HepG2 (cell line): ENCODE data around the gene CAPN13. TPM values are rescaled to one million over a fixed set of nuclear protein-coding genes. Genes with fewer than 3 reads are reported as not detected.

ENCODE experiments used
- BHLHE40 ChIP-seq: IDR thresholded peaks from 2 replicates; pipeline ENCODE4 v1.6.1; 2011; ENCODE audit warnings: low read length, improper control_type of control experiment
- HNRNPL ChIP-seq: fragments of 200-400 bp; formaldehyde crosslinking; IDR thresholded peaks from 2 replicates; pipeline ENCODE4 v1.6.1; 2017; ENCODE audit warnings: mild to moderate bottlenecking, low read depth, low read length
- KDM1A ChIP-seq: IDR thresholded peaks from 2 replicates; pipeline ENCODE4 v1.6.1; 2016; ENCODE audit warnings: missing compliant biosample characterization
- NFE2L2 ChIP-seq: fragments of 150-350 bp; IDR thresholded peaks from 2 replicates; pipeline ENCODE4 v1.6.1; 2014; ENCODE audit warnings: low read length
- SRSF4 ChIP-seq: fragments of 200-400 bp; formaldehyde crosslinking; IDR thresholded peaks from one replicate; pipeline ENCODE4 v1.6.1; 2018; ENCODE audit warnings: mild to moderate bottlenecking, low read depth, low read length, moderate library complexity; ENCODE audit not compliant: poor library complexity, severe bottlenecking
- ZFAT ChIP-seq: sonication (generic); formaldehyde crosslinking; conservative IDR thresholded peaks from 2 replicates; pipeline ENCODE4 v1.8.1; 2023; ENCODE audit warnings: missing genetic modification reagents, inconsistent platforms
- ZNF317 ChIP-seq: sonication (generic); formaldehyde crosslinking; IDR thresholded peaks from 2 replicates; pipeline ENCODE4 v1.5.0; 2020; ENCODE audit warnings: mild to moderate bottlenecking, missing genetic modification reagents
- ZNF567 ChIP-seq: sonication (generic); formaldehyde crosslinking; IDR thresholded peaks from 2 replicates; pipeline ENCODE4 v1.8.1; 2023; ENCODE audit warnings: mild to moderate bottlenecking, missing genetic modification reagents, borderline replicate concordance
- polyA plus RNA-seq, 8 experiments: library from polyadenylated mRNA; depleted of rRNA in 3 of 8; stranded (reverse) in 7 of 8; unstranded in 1 of 8; fragments of >200 nt; fragmentation: Illumina TruSeq in 4 of 8; extraction: Trizol in 4 of 8; gene quantifications; 2 replicates each; pipeline versions ENCODE4 v1.2.1 to v1.2.3, GENCODE V29; 2011 to 2016; ENCODE audit warnings: low read depth in 4 of 8, missing spikeins in 1 of 8, mixed read lengths in 1 of 8; ENCODE audit not compliant: insufficient read depth in 1 of 8
- total RNA-seq, 5 experiments: library from RNA; depleted of rRNA; stranded (reverse); fragments of >200 nt; fragmentation: Illumina TruSeq; extraction: Trizol; gene quantifications; 2 replicates each; pipeline ENCODE4 v1.2.3, GENCODE V29; 2016; ENCODE audit warnings: low read depth in 1 of 5
- TF ChIP-seq, protein P1 (sequence below): sonication (generic); formaldehyde crosslinking; IDR thresholded peaks from 2 replicates; pipeline ENCODE4 v1.5.1; 2020; ENCODE audit warnings: mild to moderate bottlenecking, missing genetic modification reagents, borderline replicate concordance
- TF ChIP-seq, protein P2 (sequence below): sonication (generic); formaldehyde crosslinking; IDR thresholded peaks from 2 replicates; pipeline ENCODE4 v1.8.1; 2023; ENCODE audit warnings: missing genetic modification reagents, inconsistent platforms, borderline replicate concordance
- TF ChIP-seq, protein P3 (sequence below): sonication (generic); formaldehyde crosslinking; IDR thresholded peaks from 2 replicates; pipeline ENCODE4 v1.5.1; 2020; ENCODE audit warnings: missing genetic modification reagents, mild to moderate bottlenecking, borderline replicate concordance

Gene CAPN13
- total and polyA plus RNA-seq, 2 of the 13 experiments (the other 11 are each of a cell fraction or from before 2014, with no cell fraction given): not detected

DNA sequence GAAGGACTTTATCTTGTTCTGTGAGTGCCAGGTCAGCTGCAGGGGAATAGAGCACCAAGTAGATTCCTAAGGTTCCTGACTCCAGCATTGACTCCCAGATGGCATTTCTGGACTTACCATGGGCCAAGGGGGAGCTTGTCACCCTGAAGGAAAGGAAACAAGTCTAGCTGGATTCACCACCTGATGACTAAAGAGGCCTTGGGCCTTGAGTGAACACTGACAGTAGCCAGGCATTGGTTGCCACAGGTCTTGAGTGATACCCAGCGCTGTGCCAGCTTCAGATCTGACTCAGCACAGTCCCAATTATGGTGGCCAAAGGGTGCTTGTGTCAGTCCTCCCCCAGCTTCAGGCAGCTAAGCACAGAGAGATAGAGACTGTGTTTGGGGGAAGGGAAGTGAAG is 40.1 kb upstream of the CAPN13 start (continued):
- TF ChIP-seq SRSF4: no peak
- no peak for TF ChIP-seq HNRNPL
- TF ChIP-seq ZNF317: no peak
- TF ChIP-seq KDM1A (CRISPR knock-in tag): no peak
- no peak for TF ChIP-seq NFE2L2
- TF ChIP-seq BHLHE40: no peak
- TF ChIP-seq ZFAT: no peak
- TF ChIP-seq ZNF567 (CRISPR knock-in tag): no peak
- TF ChIP-seq, protein P1, sequence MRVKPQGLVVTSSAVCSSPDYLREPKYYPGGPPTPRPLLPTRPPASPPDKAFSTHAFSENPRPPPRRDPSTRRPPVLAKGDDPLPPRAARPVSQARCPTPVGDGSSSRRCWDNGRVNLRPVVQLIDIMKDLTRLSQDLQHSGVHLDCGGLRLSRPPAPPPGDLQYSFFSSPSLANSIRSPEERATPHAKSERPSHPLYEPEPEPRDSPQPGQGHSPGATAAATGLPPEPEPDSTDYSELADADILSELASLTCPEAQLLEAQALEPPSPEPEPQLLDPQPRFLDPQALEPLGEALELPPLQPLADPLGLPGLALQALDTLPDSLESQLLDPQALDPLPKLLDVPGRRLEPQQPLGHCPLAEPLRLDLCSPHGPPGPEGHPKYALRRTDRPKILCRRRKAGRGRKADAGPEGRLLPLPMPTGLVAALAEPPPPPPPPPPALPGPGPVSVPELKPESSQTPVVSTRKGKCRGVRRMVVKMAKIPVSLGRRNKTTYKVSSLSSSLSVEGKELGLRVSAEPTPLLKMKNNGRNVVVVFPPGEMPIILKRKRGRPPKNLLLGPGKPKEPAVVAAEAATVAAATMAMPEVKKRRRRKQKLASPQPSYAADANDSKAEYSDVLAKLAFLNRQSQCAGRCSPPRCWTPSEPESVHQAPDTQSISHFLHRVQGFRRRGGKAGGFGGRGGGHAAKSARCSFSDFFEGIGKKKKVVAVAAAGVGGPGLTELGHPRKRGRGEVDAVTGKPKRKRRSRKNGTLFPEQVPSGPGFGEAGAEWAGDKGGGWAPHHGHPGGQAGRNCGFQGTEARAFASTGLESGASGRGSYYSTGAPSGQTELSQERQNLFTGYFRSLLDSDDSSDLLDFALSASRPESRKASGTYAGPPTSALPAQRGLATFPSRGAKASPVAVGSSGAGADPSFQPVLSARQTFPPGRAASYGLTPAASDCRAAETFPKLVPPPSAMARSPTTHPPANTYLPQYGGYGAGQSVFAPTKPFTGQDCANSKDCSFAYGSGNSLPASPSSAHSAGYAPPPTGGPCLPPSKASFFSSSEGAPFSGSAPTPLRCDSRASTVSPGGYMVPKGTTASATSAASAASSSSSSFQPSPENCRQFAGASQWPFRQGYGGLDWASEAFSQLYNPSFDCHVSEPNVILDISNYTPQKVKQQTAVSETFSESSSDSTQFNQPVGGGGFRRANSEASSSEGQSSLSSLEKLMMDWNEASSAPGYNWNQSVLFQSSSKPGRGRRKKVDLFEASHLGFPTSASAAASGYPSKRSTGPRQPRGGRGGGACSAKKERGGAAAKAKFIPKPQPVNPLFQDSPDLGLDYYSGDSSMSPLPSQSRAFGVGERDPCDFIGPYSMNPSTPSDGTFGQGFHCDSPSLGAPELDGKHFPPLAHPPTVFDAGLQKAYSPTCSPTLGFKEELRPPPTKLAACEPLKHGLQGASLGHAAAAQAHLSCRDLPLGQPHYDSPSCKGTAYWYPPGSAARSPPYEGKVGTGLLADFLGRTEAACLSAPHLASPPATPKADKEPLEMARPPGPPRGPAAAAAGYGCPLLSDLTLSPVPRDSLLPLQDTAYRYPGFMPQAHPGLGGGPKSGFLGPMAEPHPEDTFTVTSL (CRISPR knock-in tag): no peak
- TF ChIP-seq, protein P2, sequence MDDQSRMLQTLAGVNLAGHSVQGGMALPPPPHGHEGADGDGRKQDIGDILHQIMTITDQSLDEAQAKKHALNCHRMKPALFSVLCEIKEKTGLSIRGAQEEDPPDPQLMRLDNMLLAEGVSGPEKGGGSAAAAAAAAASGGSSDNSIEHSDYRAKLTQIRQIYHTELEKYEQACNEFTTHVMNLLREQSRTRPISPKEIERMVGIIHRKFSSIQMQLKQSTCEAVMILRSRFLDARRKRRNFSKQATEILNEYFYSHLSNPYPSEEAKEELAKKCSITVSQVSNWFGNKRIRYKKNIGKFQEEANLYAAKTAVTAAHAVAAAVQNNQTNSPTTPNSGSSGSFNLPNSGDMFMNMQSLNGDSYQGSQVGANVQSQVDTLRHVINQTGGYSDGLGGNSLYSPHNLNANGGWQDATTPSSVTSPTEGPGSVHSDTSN: no peak
- TF ChIP-seq, protein P3, sequence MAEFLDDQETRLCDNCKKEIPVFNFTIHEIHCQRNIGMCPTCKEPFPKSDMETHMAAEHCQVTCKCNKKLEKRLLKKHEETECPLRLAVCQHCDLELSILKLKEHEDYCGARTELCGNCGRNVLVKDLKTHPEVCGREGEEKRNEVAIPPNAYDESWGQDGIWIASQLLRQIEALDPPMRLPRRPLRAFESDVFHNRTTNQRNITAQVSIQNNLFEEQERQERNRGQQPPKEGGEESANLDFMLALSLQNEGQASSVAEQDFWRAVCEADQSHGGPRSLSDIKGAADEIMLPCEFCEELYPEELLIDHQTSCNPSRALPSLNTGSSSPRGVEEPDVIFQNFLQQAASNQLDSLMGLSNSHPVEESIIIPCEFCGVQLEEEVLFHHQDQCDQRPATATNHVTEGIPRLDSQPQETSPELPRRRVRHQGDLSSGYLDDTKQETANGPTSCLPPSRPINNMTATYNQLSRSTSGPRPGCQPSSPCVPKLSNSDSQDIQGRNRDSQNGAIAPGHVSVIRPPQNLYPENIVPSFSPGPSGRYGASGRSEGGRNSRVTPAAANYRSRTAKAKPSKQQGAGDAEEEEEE (CRISPR knock-in tag): no peak
- TF ChIP-seq, all 625 proteins: peak for 0
